LNCaP clone FGC (cell line): Measurements from ENCODE around the gene RET.
A peak's percentile ranks its signal among the peaks of the same experiment; 100 is the strongest.

Experiments
- DNase-seq: peaks from one replicate; pipeline ENCODE4 v3.0.0-alpha.2; 2011; ENCODE audit warnings: low read depth
- H3K4me3 ChIP-seq: 2 replicates; pipeline ENCODE4 v1.5.1; 2011; ENCODE audit warnings: mild to moderate bottlenecking, low read depth, low read length, control low read depth
- CTCF ChIP-seq: IDR thresholded peaks from 2 replicates; pipeline ENCODE4 v1.5.1; 2012; ENCODE audit warnings: mild to moderate bottlenecking; ENCODE audit not compliant: control insufficient read depth, insufficient read depth; ENCODE audit errors: extremely low read depth

RET gene

DNA sequence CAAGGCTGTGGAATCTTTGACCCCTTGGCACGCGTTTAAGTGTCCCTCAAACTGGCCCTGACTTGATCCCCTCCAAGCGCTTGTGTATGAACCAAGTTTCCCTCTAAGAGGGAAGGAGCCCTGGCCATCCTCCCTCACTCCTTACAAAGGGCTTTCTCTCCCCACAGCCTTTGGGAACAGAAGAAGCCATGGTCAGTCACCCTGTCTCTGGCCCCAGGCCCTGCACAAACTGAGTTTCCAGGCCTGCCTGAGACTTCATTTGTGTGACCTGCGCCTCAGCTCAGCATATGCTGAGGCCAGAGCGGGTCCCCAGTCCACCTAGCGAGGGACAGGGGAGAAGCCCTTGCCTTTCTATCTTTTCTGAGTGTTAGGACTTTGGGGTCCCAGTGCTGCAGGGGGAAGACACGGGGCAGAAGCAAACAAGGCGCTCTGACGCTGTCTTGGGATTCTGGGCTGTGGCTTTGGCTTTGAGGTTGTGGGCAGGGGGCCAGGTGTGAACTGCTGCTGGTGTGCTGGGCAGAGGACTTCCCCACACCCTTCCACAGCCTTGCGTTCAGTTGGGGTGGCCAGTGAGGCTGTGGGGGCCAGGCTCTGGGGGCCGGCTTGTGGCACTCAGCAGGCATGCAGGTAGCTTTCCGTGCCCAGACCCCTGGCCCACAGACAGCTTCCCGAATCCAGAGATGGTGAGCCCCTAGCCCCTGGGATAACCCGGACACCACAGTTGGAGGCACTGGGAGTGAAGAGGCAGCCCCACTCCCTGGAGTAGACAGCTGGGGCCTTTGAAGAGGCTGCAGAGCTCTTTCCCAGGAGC lies 1.5 kb downstream of the RET start:
- no peak for TF ChIP-seq CTCF
- H3K4me3 ChIP-seq: no peak overlapping the region
- DNase-seq: no peak

- no peak overlapping the region for H3K4me3 ChIP-seq
- TF ChIP-seq CTCF: peak; percentile 75
- no peak for DNase-seq
Measured at GRCh38 chr10:43078986-43079273, 2.1 kb downstream of the RET start.

DNA sequence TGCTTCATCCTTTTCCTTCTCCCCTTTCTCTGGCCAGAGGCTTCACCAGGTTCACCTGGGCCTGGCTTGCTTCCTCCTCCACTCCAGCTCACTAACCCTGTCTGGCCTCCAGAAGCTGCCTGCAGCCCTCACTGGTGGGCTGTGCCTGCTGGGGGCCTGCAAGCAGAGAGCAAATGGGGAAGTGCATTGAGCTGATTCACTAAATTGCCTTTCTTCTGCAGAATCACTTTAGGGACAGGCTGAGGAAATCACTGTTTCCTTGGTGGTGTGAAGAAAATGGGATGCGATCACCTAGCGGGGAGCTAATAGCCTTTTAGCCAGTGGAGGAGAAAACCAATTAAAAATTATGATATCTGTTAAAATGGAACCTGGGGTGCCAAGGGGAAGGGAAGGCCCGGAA lies 3.0 kb downstream of the RET start:
- DNase-seq: no peak
- TF ChIP-seq CTCF: no peak
- no peak overlapping the region for H3K4me3 ChIP-seq

GRCh38 chr10:43082087-43082486 lies 5.2 kb downstream of the RET start:
- no peak for TF ChIP-seq CTCF
- no peak overlapping the region for H3K4me3 ChIP-seq
- peak; percentile 82 for DNase-seq

- no peak overlapping the region for H3K4me3 ChIP-seq
- no peak for TF ChIP-seq CTCF
- DNase-seq: no peak
Measured at GRCh38 chr10:43082746-43083145, 5.9 kb downstream of the RET start.

- no peak for DNase-seq
- H3K4me3 ChIP-seq: no peak overlapping the region
- no peak for TF ChIP-seq CTCF
Measured at GRCh38 chr10:43083764-43084163, 6.9 kb downstream of the RET start.

DNA sequence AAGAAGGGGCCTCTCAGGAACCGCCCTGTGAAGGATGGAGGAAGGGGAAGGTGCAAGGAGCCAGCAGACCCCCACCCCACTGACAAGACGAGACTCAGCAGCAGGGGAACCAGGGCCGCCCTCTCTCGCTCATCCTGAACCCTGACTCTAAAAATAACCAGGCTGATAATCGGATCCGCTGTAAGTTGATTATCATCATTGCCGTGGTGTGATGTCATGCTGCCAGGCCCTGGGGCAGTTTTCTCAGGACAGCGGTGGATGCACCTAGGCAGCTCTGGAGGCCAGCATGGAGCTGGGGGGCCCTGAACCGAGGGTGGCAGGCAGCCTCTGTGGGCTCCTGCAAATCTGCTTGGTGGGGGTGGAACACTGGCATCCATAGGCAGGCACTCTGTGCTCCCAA lies 7.9 kb downstream of the RET start:
- TF ChIP-seq CTCF: no peak
- no peak overlapping the region for H3K4me3 ChIP-seq
- no peak for DNase-seq
